Measurements from ENCODE around the gene SLC46A2.

Gene SLC46A2

DNA sequence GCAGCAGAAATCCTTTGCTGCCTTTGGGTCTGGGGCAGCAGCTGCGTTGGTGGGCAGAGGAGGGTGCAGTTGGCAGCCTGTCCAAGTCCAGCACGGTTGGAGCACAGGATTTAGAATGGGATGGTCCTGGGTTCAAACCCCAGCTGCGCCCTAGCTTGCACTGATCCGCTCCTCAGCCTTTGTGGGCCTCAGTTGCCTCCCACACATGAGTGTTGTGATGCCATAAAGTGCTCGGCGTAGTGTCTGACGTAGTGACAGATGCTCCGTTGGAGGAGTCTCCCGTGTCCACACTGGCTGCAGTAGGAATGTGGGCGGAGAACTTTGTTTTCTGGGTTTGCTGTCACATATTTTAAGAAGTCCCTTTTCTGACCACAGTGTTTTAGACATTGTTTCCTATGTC lies 36.0 kb downstream of the SLC46A2 start:
- H3K4me3 ChIP-seq (ENCODE audit: low read depth, low read length), result no peak overlapping the region
- TF ChIP-seq, protein P1, sequence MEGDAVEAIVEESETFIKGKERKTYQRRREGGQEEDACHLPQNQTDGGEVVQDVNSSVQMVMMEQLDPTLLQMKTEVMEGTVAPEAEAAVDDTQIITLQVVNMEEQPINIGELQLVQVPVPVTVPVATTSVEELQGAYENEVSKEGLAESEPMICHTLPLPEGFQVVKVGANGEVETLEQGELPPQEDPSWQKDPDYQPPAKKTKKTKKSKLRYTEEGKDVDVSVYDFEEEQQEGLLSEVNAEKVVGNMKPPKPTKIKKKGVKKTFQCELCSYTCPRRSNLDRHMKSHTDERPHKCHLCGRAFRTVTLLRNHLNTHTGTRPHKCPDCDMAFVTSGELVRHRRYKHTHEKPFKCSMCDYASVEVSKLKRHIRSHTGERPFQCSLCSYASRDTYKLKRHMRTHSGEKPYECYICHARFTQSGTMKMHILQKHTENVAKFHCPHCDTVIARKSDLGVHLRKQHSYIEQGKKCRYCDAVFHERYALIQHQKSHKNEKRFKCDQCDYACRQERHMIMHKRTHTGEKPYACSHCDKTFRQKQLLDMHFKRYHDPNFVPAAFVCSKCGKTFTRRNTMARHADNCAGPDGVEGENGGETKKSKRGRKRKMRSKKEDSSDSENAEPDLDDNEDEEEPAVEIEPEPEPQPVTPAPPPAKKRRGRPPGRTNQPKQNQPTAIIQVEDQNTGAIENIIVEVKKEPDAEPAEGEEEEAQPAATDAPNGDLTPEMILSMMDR (IDR thresholded peaks at IDR 0.05; ENCODE audit: low read depth, low read length), result no peak

DNA sequence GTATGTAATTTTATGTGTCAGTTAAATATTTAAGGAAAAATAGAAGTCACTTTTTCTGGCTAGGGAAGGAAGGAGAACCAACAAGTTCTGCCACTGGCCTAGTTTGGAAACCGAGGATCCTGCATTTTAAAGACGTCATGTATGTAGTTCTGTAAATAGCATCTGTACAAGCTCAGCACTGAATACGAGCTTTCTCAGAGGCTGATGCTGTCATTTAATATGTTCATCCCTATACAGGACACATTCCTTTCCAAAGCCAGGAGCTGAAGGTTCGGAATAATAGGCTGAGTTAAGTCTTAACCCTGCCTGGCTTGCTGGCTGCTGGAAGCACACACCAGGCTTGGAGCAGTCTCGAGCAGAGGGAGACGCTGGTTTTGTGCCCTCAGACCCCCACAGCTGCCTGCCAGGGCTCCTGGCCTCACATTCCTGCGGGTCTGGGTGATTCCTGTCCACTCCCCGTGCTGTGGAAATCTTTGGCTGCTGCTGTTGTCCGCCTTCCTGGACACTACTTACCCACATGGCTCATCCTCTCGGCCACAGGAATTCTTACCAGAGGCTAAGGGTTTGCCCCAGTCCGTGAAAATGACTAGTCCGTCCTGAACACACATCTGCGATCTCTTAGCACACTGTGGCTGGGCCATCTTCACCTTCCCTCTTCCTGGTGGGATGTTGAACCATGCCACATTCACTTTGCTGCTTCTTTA lies 36.6 kb downstream of the SLC46A2 start:
- TF ChIP-seq, protein P1 (IDR thresholded peaks at IDR 0.05; ENCODE audit: low read depth, low read length), result no peak
- no peak overlapping the region for H3K4me3 ChIP-seq (ENCODE audit: low read depth, low read length)

DNA sequence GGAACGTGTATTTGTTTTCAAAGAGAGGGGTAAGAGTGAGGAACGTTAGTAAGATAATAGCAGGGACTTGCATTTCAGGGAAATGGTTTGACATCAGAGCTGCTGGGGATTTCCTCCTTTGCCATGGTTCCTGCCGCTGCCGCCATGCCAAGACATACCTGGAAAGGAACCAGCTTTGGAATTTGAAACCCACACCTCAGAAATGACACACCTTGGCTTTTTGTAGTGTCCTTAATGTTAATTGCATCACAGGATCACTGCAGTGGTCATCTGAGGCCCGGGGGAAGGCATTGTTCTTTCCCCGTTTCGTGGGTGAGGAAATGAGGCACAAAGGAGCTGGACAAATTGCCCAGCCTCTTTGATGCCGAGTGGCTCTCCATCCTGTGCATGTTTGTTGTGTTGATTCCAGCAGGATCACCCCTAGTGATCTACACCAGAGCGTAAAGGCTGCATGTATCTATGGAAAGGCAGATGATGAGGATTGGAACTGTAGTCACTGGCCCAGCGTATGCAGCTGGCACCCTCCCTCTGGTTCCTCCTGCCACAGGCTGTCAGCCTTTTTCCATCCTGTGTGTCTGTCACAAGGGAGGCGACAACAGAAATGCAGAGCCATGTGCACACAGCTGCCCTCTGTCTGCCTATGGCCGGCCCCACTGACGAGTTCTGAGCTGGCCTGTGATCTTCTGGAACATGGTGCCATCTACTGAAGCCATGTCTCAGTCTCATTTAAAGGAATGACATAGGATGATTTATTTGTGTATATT lies 37.8 kb downstream of the SLC46A2 start:
- no peak overlapping the region for H3K4me3 ChIP-seq (ENCODE audit: low read depth, low read length)
- TF ChIP-seq, protein P1 (IDR thresholded peaks at IDR 0.05; ENCODE audit: low read depth, low read length), result no peak

DNA sequence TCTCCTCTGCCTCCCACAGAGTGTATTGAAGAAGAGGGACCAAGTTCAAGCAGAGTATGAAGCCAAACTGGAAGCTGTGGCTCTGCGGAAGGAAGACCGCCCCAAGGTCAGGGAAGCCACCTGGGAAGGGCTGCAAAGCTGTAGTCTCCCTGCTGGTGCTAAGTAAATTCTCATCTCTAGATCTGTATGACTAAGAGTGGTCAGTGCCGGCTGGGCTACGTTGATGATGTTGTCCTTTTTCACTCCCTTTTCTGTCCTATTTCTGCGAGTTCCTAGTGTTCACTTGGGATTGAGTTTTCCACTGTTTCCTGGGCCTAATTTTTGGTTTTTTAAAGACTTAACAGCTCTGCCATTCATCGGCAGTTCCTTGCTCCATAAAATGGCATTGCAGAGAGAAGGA lies 39.8 kb downstream of the SLC46A2 start:
- TF ChIP-seq, protein P1 (IDR thresholded peaks at IDR 0.05; ENCODE audit: low read depth, low read length), result no peak
- H3K4me3 ChIP-seq (ENCODE audit: low read depth, low read length), result no peak overlapping the region

DNA sequence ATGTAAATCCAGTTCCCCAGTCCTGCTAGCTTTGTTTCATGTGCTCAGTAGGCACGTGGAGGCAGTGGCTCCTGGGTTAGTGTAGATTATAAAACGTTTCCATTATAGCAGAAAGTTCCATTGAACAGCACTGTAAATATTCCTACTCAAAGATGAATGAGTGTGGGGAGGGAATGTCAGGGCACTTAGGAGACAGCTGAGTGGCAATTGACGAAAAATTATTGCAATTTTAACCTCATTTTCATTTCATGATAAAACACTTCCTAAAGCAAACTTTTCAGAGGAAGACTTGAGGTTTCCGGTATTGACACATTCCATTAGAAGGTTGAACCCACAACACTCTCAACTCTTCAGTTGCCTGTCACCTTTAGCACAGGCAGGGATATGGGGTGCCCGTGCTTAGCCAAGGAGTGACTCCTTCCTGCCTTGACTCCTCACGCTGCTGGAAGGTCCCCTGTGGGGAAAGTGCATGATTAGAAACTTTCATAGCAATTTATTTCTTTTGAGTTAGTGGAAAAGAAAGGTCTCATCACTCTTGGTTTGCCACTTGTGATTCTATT lies 41.2 kb downstream of the SLC46A2 start:
- no peak overlapping the region for H3K4me3 ChIP-seq (ENCODE audit: low read depth, low read length)
- TF ChIP-seq, protein P1 (IDR thresholded peaks at IDR 0.05; ENCODE audit: low read depth, low read length), result no peak

DNA sequence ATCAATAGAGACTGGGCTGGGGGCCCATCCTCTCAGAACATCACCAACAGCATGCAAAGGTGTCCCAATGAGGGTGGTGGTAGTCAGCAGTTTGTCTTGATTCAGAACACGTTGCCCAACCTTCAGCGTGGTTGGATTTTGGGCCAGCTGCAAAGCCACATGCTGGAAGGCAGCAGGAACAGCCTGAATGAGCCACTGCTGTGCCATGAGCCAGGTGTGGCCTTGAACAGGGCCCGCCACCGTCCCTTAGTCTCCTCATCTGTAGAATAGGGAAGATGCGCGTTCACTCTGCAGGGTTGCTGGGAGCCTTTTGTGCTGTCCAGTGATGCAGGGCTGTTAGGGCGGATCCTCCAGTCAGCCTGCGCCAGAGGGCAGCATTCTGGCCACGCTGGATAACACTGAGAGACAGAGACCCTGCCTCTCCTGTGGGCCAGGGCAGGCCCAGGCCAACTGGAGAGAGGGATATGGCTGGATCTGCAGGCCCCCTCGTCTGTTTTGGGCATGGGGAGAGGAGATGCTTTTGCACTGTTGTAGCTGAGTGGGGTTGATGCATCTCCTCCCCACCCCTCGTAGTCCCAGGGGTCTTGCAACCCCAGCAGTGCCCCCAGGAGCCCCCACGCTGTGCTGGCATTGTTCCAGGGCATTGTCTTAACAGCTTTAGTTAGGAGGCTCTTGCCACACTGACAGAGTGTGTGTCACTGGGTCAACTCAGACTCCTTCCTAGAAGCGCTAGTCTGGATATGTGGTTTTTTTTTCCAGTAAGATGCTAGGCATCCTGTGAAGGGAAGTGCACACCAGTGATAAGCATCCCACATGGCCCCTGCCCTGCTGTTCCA lies 42.1 kb downstream of the SLC46A2 start:
- TF ChIP-seq, protein P1 (IDR thresholded peaks at IDR 0.05; ENCODE audit: low read depth, low read length), result no peak

More for the DNA sequence above, 42.1 kb downstream of the SLC46A2 start:
- no peak overlapping the region for H3K4me3 ChIP-seq (ENCODE audit: low read depth, low read length)

Data from WI38 (cell line).